A673 (cell line): Measurements from ENCODE around the gene BBS9.

Experiments used
- CTCF ChIP-seq: fragments of 300-800, 200-600 bp; sonication (generic); conservative IDR thresholded peaks from 2 replicates; pipeline ENCODE4 v1.5.1; 2017; ENCODE audit warnings: low read depth, mild to moderate bottlenecking, antibody characterized with exemption, low read length, moderate library complexity, mixed read lengths
- EZH2 ChIP-seq: fragments of 200-600 bp; sonication (generic); IDR thresholded peaks from 2 replicates; pipeline ENCODE4 v1.6.1; 2017; ENCODE audit warnings: borderline replicate concordance, low read depth, mild to moderate bottlenecking, mixed read lengths, antibody characterized with exemption, low read length; ENCODE audit not compliant: poor library complexity, severe bottlenecking

GRCh38 chr7:33619264-33619663 lies 489.9 kb downstream of the BBS9 start:
- TF ChIP-seq CTCF, result no peak
- TF ChIP-seq EZH2, result no peak
